Breast epithelium (tissue), 3 donors: ENCODE results near the gene SCNM1.

Experiments used
- POLR2A ChIP-seq: fragments of 450-650 bp; IDR thresholded peaks from one replicate; pipeline ENCODE4 v1.6.1; 2016; ENCODE audit warnings: antibody characterized with exemption, mild to moderate bottlenecking, moderate library complexity
- POLR2AphosphoS5 ChIP-seq, 3 donors: sonication (generic); formaldehyde crosslinking; IDR thresholded peaks; one replicate each; pipeline ENCODE4 v1.6.1; 2017; ENCODE audit warnings: antibody characterized with exemption in 3 of 3
- TF ChIP-seq, protein P1 (sequence below), 3 donors: fragments of 450-650 bp; IDR thresholded peaks; one replicate each; pipeline ENCODE4 v1.5.1; 2016 to 2017; ENCODE audit warnings: antibody characterized with exemption in 3 of 3, mild to moderate bottlenecking in 3 of 3, moderate library complexity in 3 of 3

- TF ChIP-seq, protein P1, sequence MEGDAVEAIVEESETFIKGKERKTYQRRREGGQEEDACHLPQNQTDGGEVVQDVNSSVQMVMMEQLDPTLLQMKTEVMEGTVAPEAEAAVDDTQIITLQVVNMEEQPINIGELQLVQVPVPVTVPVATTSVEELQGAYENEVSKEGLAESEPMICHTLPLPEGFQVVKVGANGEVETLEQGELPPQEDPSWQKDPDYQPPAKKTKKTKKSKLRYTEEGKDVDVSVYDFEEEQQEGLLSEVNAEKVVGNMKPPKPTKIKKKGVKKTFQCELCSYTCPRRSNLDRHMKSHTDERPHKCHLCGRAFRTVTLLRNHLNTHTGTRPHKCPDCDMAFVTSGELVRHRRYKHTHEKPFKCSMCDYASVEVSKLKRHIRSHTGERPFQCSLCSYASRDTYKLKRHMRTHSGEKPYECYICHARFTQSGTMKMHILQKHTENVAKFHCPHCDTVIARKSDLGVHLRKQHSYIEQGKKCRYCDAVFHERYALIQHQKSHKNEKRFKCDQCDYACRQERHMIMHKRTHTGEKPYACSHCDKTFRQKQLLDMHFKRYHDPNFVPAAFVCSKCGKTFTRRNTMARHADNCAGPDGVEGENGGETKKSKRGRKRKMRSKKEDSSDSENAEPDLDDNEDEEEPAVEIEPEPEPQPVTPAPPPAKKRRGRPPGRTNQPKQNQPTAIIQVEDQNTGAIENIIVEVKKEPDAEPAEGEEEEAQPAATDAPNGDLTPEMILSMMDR (IDR thresholded peaks at IDR 0.05), result no peak
- TF ChIP-seq POLR2A (no peak), POLR2AphosphoS5 (IDR thresholded peaks at IDR 0.05) (no peak)
Observed at GRCh38 chr1:151137789-151138188, 28.2 kb upstream of the SCNM1 start.
